ENCODE data around the gene CREBRF. TPM values are rescaled to one million over a fixed set of nuclear protein-coding genes. Genes with fewer than 3 reads are reported as not detected.

The CREBRF gene
- total and polyA plus RNA-seq, 2 of the 8 experiments (the other 6 are each of a cell fraction or from before 2014, with no cell fraction given), result 1.2 to 4.7 TPM

- ChIA-PET CTCF (ENCODE audit: partially characterized antibody) (interaction anchor here (0.8 kb wide), 1 partner anchor 42 kb away, joined by 3 read pairs; no protein-coding TSS in a partner anchor), POLR2A (ENCODE audit: partially characterized antibody) (interaction anchor here (0.6 kb wide), 1 partner anchor 59 kb away, joined by 3 read pairs; no protein-coding TSS in a partner anchor)
- Histone ChIP-seq H3K79me1 (ENCODE audit: low read depth, low read length) (no peaks in the 10 kb centered on the region), H3K36me3 (ENCODE audit: control insufficient read depth in 2 of 4, insufficient read depth in 4 of 4, low read length in 3 of 4) (no peaks in the 10 kb centered on the region), H2BK5ac (ENCODE audit: low read depth, low read length) (no peak overlapping the region), H4K5ac (ENCODE audit: insufficient read length, low read depth, low read length) (no peak overlapping the region), H2BK12ac (ENCODE audit: low read depth, low read length) (no peak overlapping the region), H3K9ac (replicated peaks in 1 of 4; ENCODE audit: extremely low read depth in 1 of 4, low read depth in 3 of 4, low read length in 3 of 4) (no peak overlapping the region), H2BK15ac (ENCODE audit: low read length) (no peak overlapping the region), H3K9me3 (ENCODE audit: insufficient read depth in 2 of 2, low read depth in 1 of 2, low read length in 1 of 2) (no peaks in the 10 kb centered on the region), H3K4ac (replicated peaks; ENCODE audit: insufficient read length, low read depth, low read length) (no peak overlapping the region), H3K27ac (ENCODE audit: low read depth, low read length) (no peak overlapping the region), H2BK20ac (ENCODE audit: low read length) (no peak overlapping the region), H4K91ac (replicated peaks; ENCODE audit: insufficient read length, low read length) (no peak overlapping the region), H3K18ac (ENCODE audit: extremely low read depth, low read length) (no peak overlapping the region), H3K4me2 (ENCODE audit: insufficient read depth in 1 of 2, low read depth in 2 of 2, low read length in 2 of 2) (no peak overlapping the region), H3K79me2 (ENCODE audit: control insufficient read depth in 1 of 2, insufficient read depth in 2 of 2, low read length in 2 of 2) (no peaks in the 10 kb centered on the region), H3K14ac (ENCODE audit: insufficient read length) (no peak overlapping the region), H3K23me2 (ENCODE audit: low read depth, low read length) (no peaks in the 10 kb centered on the region), H4K8ac (ENCODE audit: extremely low read depth, insufficient read depth, low read length) (no peak overlapping the region), H3K23ac (ENCODE audit: insufficient read length) (no peak overlapping the region), H3K27me3 (replicated peaks in 1 of 4; ENCODE audit: control insufficient read depth in 3 of 4, extremely low read depth in 1 of 4, insufficient read depth in 3 of 4, low read length in 3 of 4) (no peaks in the 10 kb centered on the region), H2BK120ac (replicated peaks; ENCODE audit: low read depth, low read length) (no peak overlapping the region), H3K56ac (replicated peaks; ENCODE audit: insufficient read length, low read depth, low read length) (no peak overlapping the region), H2AFZ (ENCODE audit: low read length) (no peak overlapping the region), H3K4me1 (replicated peaks in 1 of 4; ENCODE audit: control insufficient read depth in 3 of 4, insufficient read depth in 4 of 4, low read length in 3 of 4) (no peaks in the 10 kb centered on the region), H3K4me3 (ENCODE audit: extremely low read depth in 1 of 4, insufficient read depth in 2 of 4, low read depth in 3 of 4, low read length in 4 of 4) (no peak overlapping the region), H4K20me1 (replicated peaks in 1 of 2; ENCODE audit: control insufficient read depth in 1 of 2, insufficient read depth in 2 of 2, low read length in 2 of 2) (no peaks in the 10 kb centered on the region), H2AK5ac (ENCODE audit: low read depth, low read length) (no peak overlapping the region)
- no peak for DNase-seq (ENCODE audit: low read depth in 1 of 2, low spot score in 2 of 2)
- FAIRE-seq, result no peak
- TF ChIP-seq RBBP5 (IDR thresholded peaks at IDR 0.05; ENCODE audit: borderline replicate concordance, low read depth, low read length) (no peak), HDAC2 (IDR thresholded peaks at IDR 0.05; ENCODE audit: borderline replicate concordance in 1 of 2, low read depth in 2 of 2, low read length in 2 of 2) (no peak), SP4 (IDR thresholded peaks at IDR 0.05; ENCODE audit: low read length) (no peak), MAFK (IDR thresholded peaks at IDR 0.05; ENCODE audit: low read depth, low read length) (no peak), TAF1 (IDR thresholded peaks at IDR 0.05; ENCODE audit: low read depth, low read length) (no peak), TCF12 (IDR thresholded peaks at IDR 0.05; ENCODE audit: low read depth, low read length) (no peak), BCL11A (IDR thresholded peaks at IDR 0.05; ENCODE audit: low read depth in 2 of 2, low read length in 2 of 2) (no peak), ATF2 (IDR thresholded peaks at IDR 0.05; ENCODE audit: low read length) (no peak), KDM1A (IDR thresholded peaks at IDR 0.05; ENCODE audit: borderline replicate concordance, low read length) (no peak), POLR2AphosphoS5 (IDR thresholded peaks at IDR 0.05; ENCODE audit: low read depth, low read length) (no peak), SP1 (IDR thresholded peaks at IDR 0.05; ENCODE audit: low read depth, low read length) (no peak), E2F6 (IDR thresholded peaks at IDR 0.05) (no peak), JUND (IDR thresholded peaks at IDR 0.05; ENCODE audit: low read length) (no peak)
- TF ChIP-seq, protein P1, sequence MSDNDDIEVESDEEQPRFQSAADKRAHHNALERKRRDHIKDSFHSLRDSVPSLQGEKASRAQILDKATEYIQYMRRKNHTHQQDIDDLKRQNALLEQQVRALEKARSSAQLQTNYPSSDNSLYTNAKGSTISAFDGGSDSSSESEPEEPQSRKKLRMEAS (IDR thresholded peaks at IDR 0.05), result no peak
Measured at GRCh38 chr5:173098787-173099186, 42.6 kb downstream of the CREBRF start.

Measured in H1 (cell line).